HFF-Myc (cell line): Measurements from ENCODE around the gene DGKI.

Experiments
- DNase-seq: peaks from one replicate; pipeline ENCODE4 v3.0.0-alpha.2; 2011; ENCODE audit warnings: low read depth; ENCODE audit errors: extremely low read depth
- H3K4me3 ChIP-seq: replicated peaks from 2 replicates; pipeline ENCODE4 v1.5.1; 2011; ENCODE audit warnings: low read depth, mild to moderate bottlenecking, control low read depth, low read length
- TF ChIP-seq, protein P1 (sequence below): IDR thresholded peaks from 2 replicates; pipeline ENCODE4 v1.5.1; 2012; ENCODE audit warnings: mild to moderate bottlenecking, low read depth, low read length, control low read depth; ENCODE audit errors: missing control alignments

The DGKI gene

DNA sequence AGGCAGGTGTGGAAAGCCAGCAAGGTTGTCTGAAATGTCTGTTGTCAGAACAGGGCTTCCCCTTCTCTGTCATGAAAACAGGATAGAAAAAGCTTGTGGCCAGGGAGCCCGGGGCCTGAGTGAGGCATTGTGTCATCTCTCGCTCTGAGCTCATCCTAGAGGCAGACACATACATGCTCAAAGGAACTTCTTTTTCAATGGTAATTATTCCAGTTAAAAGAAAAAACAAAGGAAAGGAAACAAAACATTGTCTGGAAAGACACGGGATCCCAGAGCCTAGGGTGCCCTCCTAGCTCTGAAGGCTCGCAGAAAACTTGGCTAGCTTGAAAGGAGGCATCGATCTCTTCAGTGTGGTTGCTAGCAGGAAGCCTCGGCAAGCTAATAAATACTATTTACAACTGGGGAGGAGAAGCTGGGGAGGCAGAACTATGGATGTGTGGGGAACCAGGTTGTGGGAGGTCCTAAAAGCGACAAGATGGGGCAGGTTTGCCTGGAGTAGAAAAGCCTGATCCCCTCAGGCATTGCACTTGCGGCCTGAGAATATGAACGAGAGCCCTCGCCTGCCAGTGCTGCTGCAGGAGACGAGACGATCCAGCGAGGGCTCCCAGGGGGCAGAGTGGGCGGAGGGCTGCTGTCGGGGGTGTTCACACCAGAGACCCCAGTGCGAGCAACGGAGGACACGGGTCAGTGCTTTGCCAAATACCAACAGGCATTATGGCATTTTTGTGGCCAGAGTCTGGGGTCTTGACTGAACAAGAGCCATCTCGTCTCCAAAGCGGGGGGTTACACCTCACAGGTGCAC is 32.8 kb upstream of the DGKI start:
- no peak for DNase-seq
- TF ChIP-seq, protein P1, sequence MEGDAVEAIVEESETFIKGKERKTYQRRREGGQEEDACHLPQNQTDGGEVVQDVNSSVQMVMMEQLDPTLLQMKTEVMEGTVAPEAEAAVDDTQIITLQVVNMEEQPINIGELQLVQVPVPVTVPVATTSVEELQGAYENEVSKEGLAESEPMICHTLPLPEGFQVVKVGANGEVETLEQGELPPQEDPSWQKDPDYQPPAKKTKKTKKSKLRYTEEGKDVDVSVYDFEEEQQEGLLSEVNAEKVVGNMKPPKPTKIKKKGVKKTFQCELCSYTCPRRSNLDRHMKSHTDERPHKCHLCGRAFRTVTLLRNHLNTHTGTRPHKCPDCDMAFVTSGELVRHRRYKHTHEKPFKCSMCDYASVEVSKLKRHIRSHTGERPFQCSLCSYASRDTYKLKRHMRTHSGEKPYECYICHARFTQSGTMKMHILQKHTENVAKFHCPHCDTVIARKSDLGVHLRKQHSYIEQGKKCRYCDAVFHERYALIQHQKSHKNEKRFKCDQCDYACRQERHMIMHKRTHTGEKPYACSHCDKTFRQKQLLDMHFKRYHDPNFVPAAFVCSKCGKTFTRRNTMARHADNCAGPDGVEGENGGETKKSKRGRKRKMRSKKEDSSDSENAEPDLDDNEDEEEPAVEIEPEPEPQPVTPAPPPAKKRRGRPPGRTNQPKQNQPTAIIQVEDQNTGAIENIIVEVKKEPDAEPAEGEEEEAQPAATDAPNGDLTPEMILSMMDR: no peak
- no peak overlapping the region for H3K4me3 ChIP-seq

DNA sequence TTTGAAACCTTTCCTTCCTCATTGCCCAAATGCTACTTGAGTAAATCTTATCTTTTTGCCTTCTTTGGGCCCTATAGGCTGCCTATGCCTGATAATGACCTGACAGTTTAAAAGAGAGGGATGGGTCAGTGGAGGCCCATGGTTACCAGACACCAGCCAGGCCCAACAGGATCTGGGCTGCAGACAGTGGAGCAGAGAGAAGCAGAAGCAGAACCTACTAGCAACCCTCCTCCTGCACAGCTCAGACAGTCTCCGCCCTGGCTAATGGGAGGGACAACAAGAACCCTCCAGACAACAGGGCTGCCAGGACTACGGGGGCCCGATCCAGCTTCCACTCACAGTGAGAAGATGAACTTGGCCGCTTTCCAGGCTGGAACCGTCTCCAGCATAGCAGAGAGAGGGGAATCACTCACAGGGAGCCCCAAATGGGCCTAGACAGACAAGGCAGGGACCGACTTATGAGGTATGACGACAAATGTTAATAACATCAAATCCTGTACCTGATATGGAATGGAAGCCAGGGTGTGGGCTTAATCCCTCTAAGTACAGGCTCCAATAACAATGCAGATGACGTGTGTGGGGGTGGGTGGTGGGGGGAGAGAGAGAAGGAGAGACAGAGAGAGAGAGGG is 31.7 kb upstream of the DGKI start:
- TF ChIP-seq, protein P1: no peak
- no peak overlapping the region for H3K4me3 ChIP-seq
- no peak for DNase-seq

DNA sequence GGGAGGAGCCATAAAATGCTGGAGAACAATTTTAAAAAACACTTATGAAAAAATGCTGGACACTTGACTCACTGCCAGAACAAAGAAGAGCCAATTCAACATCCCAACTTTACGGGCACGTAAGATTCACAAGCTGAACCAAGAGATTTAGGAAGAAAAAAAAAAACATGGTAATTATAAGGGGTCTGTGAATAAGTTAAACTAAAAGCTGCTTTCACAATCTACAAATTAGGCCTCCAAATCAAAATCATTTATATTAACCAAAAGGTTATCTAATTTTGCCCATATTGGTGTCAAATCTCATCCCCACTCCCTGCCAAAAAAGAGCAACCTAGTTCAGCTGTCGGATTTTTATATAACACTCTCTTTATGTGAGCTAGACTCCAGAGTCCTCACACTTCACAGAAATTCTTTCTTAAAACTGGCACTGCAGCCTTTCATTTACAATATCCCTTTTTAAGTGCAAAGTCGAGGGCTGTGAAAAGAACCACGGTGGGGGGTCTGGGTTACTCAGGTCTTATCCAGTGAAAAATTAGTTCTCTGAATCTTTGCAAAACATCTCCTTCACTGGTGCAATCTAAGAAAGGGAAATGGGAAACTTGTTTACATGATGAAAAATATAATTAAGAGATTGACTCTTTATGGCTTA is 30.4 kb upstream of the DGKI start:
- TF ChIP-seq, protein P1: no peak
- DNase-seq: no peak

DNA sequence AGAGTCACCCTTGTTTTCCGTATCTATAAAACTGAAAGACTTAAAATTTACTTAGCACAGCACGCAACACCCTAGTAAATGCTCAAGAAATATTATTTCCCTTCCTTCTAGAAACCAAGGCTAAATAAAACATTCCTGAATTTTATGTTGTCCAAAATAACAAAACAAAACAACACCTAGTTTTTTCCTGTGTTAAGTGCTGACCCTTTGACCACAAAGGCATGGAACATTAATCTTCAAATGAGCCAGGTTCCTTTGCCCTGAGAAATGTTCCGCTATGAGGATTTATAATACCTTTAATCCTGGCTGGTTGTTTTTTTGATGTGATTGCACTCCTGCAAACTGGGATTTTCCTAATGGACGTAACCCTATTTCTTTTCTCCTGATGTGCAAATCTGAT is 29.0 kb upstream of the DGKI start:
- H3K4me3 ChIP-seq: no peak overlapping the region
- no peak for DNase-seq
- TF ChIP-seq, protein P1: no peak

More for the DNA sequence above, 30.4 kb upstream of the DGKI start:
- H3K4me3 ChIP-seq: no peak overlapping the region

DNA sequence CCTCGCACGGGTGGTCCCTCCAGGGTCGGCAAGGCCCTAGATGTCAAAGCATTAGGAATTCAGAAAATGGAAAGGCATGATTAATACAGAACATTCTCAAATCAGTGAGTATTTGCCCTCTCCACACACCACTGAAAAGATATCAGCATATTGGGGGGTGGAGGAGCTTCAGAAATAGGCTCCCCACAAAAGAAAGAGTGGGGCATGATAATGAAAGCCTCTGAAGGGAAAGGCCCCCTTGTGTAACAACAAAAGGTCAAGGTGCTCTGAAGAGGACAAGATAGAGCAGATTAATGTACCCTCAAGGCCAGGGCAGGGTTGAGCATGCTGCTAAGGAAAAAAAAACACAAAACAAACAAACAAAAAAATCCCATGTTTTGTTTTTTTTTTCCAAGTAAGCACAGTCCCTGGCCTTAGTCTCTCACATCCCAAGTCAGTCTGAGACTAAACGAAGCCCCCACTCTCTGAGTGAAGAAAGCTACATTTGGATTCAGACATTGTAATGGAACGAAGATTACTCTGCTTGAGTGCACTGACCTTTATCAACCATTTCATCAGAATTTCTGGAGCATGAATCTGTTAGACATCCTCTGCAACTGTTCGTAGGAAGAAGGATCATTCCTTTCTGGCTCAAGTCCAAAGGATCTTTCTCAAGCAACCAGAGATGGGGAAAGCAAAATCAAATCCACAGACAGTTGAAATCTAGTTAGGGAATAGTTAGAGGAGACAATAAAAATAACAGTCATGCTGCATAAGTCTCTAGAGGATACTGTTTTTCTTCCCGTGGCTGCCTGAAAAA is 27.4 kb upstream of the DGKI start:
- DNase-seq: no peak
- TF ChIP-seq, protein P1: no peak
- H3K4me3 ChIP-seq: no peak overlapping the region

DNA sequence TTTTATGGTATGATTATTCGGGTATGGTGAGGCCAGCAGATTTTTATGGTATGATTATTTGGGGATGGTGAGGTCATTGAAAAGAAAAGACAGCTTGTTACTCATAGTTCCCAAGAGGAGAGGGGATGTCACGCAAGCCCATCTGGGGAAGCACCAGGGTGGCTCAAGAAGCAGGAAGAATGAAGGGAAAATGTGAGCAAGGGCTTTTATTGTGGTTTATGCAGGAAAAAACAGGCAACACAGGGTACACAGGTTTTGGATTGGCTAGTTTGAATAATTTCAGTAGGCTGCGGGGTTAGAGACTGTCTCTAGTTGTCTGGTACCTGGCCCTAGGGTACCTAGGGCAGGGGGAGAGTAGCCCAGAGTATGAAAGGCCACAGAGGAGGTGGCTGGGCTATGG is 26.8 kb upstream of the DGKI start:
- no peak for DNase-seq
- TF ChIP-seq, protein P1: no peak
- no peak overlapping the region for H3K4me3 ChIP-seq
